Activated CD8-positive, alpha-beta memory T cell treated with anti-CD3 and anti-CD28 coated beads for 4 hours (primary cell): ENCODE measurements around the gene ATOSB.
A peak's percentile ranks its signal among the peaks of the same experiment; 100 is the strongest.

Experiments used
- DNase-seq, 2 donors: peaks; one replicate each; pipeline ENCODE4 v3.0.0-alpha.2; 2020; ENCODE audit warnings: low read depth in 2 of 2

The ATOSB gene

DNA sequence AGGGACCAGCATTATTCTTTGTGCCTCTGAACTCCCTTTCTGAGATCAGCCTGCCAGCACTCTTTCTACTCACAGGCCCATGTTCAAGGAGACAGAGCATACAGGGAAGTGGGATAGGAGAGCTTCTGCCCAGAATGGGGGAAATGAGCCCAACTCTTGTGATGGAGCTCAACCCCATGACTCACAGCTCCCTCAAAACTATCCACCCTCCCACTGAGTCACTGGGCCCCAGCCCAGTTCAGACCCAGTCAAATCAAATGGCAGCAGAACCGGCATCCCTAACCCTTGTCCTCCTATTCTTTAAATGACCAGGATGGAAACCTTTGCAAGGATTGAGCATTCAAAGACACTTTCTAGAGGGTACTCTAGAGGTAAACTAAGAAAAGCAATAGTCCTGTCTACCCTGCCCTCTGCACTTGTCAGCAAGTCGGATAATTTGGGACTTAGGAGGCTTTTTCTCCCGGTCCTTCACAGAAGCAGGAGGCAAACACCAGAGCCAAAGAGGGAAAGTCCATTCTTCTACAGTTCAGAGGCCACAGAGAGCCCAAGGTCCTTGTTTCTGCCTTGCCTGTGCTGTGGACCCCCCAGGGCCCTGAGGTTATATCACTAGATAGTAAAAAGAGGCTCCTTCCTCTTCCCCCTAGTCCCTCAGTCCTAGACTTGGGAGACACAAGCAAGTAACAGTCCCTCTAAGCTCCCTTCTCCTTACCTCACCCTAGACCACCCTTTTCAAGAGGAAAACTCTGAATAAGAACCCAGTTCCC is 3.2 kb downstream of the ATOSB start:
- no peak for DNase-seq

DNA sequence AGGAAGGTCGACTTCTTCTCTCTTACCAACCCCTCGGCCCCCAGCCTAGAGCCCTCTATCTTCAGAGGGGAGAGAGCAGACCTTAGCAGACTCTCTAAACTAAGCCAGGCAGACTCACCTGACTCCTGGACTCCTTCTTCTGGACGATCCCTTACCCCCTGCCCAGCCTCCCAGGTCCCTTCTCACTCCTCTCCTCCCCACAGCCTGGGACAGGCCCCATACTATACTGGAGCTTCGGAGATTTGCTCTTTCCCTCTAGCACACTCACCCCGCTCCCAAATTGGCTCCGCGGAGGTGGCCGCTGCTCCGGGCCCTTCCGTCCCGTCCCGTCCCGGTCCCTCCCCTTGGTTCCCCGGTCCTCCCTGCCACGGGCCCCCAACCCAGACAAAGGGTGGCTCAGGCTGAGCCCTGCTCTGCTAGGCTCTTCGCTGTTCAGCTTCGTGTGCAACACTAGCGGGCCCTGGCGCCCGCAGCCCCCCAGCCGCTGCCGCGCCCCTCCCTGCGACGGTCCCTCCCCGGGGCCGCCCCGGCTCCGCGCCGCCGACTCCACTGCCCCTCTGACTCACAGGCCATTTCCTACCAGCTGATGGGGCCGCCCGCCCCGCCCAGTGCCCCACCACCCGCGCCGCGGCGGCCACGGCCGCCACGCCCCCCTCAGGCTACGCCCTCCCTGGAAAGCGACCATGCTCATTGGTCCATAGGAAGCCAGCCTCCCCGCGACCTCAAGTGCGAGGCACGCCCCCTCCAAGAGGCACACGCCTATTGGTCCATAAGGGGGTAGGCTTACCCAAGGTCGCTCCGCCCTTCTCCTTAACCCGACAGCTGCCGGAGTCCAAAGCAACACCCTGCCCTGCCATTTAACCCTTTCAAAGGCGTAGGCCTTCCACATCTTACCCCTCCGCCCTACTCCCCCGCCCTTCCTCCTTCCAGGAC is 4.4 kb downstream of the ATOSB start:
- DNase-seq: peak; percentile 89 to 93

DNA sequence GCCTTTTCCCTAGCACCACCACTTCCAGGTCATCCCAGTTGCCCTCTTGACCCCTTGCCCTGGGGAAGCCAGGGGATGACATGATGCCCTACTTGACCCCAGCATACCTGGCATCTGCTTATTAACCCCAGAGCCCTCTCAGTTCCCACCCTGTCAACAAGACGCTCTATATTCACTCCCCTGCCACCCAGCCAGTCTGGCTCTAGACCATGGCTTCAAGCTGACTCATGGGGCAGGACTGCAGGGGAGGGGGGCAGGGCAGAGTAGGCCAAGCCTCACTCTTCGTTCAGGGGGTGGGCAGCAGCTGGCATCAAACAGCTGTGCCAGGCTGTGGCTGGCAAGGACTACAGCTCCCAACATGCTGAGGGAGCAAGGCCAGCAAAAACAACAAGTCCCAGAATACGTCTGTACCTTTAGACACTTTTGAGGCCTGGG is 5.3 kb downstream of the ATOSB start:
- no peak for DNase-seq

DNA sequence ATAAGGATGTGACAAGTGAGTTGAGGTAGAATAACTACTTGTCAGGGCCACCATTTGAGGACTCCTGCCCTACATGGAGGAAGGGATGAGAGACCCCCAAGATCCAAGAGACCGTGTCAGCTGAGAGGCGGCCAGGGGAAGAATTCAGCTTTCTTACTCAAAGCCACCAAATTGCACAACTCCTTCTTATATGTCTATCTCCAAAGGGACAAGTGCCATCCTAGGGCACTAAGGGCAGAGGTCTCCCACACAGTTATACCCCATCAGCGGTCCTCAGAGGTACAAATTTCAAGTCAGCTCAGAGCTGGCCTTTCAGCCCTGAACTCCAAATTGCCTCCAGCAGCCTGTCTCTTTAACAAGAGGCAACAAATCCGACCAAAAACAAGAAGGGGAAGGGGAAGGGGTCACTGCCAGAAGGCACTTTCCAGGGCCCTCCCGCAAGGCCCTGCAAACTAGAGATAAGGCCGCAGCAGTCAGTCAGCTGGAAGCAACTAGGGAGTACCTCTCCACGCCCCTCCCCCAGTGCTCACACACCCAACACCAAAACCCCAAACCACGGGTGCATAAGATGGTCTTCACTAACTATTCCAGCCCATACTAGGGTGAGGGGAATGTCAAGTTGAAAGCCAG is 6.6 kb downstream of the ATOSB start:
- DNase-seq: no peak

DNA sequence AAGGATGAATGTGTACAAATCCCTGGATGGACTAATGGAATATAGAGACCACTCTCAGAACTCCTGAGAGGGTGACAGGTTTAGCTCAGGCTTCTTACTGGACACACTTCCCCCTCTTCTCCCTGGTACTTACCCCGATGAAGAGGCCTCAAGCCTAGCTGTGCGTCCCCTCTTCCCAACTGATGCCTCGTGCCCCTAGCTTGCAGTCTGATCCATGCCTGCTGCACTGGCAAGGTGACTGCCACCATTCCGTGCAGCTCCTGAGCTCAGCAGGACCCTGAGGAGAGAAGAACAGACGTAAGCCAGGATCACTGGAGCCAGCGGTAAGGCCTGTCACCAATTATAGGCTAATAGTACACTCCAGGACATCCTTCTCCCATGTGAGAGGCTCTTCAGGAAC is 7.2 kb downstream of the ATOSB start:
- DNase-seq: no peak

DNA sequence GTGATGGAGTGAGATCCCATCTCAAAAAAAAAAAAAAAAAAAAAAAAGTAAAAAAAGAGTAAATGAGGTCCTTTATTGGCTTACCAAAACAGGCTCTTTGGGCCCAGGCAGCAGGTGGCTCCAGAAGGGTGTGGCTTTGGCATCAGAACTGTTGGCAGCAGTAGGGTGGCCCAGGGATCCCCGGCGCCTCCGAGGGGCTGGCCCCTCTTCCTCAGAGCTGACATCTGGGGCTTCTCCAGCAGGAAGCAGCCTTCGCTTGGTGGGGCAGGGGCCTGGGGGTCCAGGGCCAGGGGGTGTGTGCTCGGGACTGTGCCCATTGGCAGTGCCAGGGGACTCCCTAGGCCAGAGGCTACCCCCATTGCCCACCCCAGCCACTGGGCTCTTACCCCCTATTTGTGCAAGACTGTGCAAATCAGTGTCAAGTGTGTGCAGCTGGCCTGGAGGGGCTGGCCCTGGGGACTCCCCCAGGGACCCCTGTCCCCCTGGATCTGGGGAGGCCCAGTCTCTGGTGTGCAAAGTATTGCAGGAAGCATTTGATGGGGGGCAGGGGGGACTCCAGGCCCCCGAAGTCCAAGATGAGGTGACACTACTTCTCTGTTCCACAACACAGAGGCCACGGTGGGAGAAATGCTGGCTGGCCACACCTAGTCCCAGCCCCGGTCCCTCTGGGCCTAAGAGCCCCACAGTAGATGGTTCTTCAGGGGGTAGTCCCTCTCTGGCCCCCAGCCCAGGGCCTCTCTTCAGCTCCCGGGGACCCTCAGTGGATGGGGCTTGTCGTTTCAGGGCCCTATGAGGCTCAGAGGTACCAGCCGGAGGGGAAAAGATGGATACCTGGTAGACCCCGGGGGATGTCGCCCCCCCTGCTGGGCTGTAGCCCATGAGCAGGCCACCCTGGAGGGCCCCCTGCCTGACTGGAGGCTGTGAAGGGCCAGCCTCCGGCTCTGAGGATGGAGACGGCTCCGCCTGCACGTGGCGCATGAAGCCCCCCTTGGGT is 8.1 kb downstream of the ATOSB start:
- DNase-seq: no peak

DNA sequence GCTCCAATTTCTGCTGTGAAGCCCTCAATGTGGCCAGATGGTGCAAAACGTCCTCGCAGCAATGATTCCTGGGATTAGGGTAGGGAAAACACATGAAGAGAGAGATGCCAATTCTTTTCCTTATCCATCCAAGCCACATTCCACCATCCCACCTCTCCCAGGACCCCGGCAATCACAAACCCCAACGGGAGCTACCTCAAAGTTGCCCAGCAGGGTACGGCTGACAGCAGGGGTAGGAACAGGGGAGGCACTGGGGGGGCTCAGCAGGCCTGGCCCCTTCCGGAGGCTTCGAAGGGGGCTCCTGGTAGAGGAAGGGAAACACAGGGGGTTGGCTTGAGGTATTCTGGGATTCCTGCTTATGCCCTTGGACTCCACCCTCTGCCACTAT is 9.3 kb downstream of the ATOSB start:
- DNase-seq: no peak

DNA sequence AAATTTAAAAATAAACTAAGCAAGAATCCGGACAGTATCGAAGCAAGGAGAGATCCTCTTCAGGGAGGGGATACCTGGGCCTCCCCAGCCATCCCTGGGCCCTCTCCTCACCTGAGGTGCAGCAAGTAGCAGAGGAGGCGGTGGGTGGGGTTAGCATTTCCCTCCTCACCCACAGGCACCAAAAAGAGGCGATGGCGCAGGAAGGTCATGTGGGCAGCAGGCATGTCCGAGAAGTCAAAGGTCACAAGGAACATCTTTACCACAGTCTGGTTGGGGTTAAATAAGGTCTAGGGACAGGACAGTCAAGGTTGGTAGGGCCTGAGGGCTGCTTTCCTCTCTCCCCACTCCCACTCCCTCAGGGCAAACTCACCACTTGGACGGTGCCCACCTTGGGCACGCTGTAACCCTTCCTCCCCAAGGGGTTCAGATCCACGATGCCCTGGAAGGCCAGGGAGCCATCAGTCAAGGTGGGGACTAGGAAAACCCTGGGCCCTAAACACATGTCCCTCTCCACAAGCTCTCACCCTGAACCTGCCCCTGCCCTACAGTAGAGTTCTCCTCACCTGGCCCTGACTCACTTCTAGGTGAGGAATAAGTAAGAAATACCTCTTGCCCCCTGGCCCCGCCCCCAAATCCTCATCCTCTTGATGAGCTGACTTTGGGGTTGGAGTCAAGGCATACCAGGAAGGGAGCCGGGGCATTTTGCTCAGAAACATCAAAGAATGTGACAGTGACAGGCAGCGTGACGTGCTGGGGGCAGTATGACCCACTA is 9.9 kb downstream of the ATOSB start:
- DNase-seq: no peak

DNA sequence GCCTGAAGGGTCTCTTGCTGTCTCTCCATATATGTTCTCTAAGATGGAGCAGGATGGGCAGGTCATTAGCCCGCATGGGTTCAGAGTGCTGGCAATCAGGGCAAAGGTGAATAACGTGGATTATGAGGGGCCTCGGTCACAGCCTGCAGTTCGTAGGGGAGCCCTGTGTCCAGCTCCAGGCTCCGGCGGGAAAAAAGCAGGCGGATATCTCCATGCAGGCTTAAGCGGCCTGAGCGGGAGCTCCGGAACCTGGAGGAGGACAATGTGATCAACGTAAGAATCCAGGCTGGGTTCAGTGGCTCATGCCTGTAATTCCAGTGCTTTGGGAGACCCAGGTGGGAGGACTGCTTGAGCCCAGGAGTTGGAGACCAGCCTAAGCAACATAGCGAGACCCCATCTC is 10.5 kb downstream of the ATOSB start:
- DNase-seq: no peak

DNA sequence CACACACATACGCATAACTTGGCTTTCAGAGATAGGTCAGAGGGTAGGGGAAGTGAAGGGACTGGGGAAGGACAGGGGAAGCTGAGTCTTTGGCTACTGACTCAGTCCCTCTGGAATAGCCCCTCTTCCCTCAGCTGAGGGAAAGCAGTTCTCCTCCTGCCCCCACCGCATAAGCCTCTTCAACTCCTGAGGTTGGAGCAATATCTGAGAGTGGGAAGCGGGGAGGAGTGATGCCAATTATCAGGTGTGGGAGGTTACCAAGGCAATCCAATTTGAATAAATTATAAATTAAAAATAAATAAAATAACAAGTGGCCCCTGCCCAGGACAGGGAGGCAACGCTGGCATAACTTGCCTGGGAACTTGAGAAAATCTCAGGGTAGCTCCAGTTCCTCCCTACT is 11.1 kb downstream of the ATOSB start:
- DNase-seq: no peak

DNA sequence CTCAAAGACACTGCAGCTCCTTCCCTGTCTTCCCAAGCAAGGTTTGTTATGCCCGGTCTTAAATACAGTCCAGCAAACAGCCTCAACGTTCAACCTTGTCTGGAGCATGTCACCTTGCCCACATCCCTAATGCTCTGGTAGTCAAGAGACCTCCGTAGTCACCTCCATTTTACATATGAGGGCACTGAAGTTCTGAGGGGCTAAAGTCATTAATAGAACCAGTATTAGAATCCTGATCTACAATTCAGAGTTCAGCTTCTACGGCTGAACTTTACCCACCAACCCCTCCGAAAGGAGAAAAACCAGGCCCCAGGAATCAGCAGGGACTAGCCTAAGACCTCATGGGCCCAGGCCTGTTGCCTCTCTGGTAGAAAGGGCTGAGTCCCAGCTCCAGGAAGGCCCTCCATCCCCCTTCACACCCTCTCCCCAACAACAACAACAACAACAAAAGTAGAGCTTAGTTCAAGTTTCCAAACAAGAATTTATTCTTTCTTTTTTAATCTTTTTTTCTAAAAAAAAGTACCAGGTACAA is 11.9 kb downstream of the ATOSB start:
- DNase-seq: no peak

DNA sequence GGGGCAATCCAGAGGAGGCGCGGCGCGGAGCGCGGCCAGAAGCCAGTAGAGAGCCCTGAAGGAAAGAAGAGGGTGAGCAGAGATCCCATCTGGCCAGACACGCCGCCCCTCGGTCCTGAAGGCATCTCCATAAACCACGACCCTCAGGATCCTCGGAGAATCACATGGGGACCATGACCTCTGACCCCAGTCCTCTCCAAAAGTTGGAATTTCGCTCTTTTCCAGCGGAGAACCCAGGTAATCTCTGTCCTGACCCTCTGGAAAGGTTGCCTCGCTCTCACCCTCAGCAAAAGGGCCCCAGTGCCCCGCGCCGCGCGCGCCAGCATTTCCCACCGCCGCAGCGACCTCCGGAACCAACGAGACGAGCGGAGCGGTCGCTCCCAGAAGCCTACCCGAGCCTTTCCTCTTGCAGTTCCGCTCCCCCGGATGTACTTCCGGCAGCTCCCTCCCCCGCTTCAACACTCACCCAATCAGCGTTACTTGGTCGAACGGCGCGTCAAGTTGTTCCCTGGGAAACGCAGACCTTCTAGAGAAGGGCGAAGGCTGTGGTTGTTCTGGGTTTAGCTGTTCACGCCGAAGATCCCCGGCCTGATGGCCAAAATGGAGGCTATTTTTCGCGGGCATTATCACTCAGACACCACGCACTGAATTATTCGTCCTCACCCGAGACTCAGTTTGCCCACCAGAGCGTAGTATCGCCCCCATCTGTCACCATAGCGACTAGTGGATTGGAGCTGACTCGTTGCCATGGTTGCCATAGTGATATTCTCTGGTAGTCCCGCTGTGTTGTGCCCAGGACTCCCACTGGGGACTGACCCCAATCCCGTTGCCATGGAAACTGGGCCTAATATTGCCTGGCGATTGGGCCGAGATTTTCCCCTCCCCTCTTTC is 12.6 kb downstream of the ATOSB start, which contains the start of gene STOML2:
STOML2 (minus strand) TSS at position 363 of the 891 bp plus-strand sequence; CDS start at position 326, 37 bp downstream.
- DNase-seq: peak; percentile 80 to 89

DNA sequence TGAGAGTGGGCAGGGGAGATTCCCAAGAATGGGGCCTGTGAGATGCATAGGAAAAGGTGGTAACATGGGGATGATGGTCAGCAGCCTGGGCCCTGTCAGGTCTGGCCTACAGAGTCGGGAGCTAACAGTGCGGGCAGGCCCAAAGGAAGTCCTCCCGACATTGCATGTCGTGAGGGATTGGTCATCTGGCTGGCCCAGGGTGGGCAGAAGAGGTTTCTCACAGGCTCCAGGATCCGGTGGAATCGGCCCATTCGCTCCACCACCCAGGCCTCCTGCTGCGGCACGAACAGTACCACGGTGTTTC is 13.2 kb downstream of the ATOSB start:
- DNase-seq: no peak

DNA sequence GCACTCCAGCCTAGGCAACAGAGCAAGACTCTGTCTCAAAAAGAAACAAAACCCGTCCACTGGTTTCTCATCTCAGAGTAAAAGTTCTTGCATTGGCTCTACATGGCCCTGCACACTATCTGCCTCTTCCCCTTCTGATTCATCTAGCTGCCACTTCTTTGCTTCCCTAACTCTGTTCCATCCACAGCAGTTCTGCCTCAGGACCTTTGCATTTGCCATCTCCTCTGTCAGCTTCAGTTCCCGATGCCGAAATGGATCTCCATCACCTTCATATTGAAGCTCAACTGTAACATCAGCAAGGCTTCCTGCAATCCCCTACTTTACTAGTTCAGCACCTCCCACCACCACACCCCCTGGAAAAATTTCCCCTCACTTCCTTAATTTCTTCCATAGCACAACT is 18.1 kb downstream of the ATOSB start:
- DNase-seq: no peak

DNA sequence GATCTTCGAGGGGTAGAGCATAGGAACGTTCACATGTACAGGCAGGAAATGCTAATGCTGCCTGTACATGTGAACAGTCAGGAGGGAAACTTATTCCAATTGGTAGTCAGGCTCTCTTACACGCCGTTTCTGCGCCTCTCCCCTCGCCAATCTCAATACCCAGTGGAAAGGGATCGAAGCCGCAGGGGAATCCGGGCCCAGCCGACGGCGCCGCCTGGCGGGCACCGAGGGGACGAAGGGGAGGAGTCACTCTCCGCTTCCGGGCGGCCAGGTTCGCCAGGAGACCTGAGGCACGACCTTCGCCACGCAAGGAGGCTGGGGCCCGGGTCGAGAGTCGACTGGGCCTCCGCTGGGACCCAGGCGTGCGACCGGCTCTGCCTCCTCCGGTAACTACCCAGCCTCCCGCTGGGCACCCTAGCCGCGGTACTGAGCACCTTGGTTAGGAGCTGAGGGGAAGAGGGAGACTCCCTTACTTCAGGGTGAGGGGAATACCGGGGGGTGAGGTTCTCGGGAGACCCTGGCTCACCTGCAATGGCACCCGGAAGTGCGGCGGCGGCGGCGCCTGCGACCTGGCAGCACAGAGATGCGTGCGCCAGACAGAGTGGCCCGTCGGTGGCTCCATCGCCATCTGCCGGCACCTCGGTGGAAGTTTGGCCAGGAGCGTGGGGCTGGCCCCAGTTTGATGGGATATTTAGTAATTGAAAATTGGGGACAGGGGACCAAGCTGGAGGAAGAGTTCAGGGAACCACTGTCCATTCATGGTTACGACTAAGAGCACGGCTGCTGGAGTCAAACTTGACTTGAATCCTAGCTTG is 19.4 kb downstream of the ATOSB start, which contains the start of gene PIGO:
PIGO (minus strand) TSS at position 557 of the 815 bp plus-strand sequence. CDS start 1,026 bp downstream, outside the sequence.
- DNase-seq: peak; percentile 74 to 77

DNA sequence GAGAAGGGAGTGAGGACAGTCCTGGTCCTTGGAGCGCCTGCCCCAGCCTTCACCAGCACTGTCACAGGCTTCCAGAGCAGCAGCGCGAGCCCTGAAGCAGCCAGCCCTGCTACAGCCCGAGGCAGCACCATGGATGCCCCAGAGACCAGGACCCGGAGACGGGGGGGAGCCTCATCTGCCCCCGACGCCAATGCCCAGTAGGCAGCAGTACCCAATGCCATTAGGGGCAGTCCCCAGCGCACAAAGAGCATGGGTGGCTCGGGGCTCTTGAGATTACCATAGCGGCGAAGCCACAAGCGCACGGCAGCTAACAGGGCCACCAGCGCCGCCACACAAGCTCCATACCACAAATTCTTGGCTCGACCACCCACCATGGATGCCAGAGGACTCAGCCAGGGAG is 24.1 kb downstream of the ATOSB start:
- no peak for DNase-seq

DNA sequence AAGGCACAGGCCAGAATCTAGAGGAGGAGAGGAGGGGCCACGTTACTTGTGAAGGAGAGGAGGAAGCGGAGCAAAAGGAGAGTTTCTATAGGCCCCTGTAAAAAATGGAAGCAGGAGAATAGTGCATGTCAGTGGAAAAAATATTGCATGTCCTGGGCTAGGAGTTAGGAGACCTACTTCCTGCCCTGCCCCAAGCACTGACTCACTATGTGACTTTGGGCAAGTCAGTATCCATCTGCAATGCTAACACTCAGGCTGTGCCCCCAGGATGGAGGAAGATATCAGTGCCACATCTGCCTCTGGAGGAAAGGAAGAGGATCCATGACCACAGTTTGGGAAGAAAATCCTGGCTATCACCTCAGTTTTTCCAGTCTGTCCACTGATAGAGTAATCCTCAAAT is 26.2 kb downstream of the ATOSB start:
- no peak for DNase-seq

DNA sequence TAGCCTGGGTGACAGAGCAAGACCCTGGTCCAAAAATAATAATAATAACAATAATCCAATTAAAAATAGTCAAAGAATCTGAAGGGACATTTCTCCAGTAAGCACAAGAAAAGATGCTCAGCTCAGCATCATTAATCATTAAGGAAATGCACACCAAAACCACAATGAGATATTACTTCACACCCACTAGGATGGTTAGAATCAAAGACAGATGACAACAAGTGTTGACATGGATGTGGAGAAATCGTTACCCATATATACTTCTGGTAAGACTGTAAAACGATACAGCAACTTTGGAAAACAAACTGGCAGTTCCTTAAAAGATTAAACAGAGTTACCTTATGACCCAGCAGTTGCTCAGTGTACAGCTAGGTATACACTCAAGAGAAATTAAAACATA is 30.6 kb downstream of the ATOSB start:
- DNase-seq: no peak
